Mesothelial cell of epicardium (in vitro differentiated cells): ENCODE data around the gene SND1. TPM values are rescaled to one million over a fixed set of nuclear protein-coding genes. Genes with fewer than 3 reads are reported as not detected.

ENCODE experiments used
- DNase-seq, 2 experiments: peaks; one replicate each; pipeline ENCODE4 v3.0.0; 2021; ENCODE audit warnings: low spot score in 2 of 2; ENCODE audit not compliant: unreplicated experiment in 2 of 2
- H3K27ac Mint-ChIP-seq: 2 replicates; pipeline ENCODE4 v1.8.0; 2021; ENCODE audit warnings: mixed read lengths
- H3K27me3 Mint-ChIP-seq: 2 replicates; pipeline ENCODE4 v1.8.0; 2021; ENCODE audit warnings: low read depth, mixed read lengths
- H3K36me3 Mint-ChIP-seq: 2 replicates; pipeline ENCODE4 v1.8.0; 2021; ENCODE audit warnings: mixed read lengths
- H3K4me1 Mint-ChIP-seq: 2 replicates; pipeline ENCODE4 v1.8.0; 2021; ENCODE audit warnings: mixed read lengths
- H3K4me3 Mint-ChIP-seq: 2 replicates; pipeline ENCODE4 v1.8.0; 2021; ENCODE audit warnings: mild to moderate bottlenecking, moderate library complexity, mixed read lengths
- H3K9me3 Mint-ChIP-seq: 2 replicates; pipeline ENCODE4 v1.8.0; 2021; ENCODE audit warnings: mixed read lengths
- total RNA-seq: library from RNA; stranded (reverse); gene quantifications from 3 replicates; pipeline ENCODE4 v1.2.1, GENCODE V29; 2021
- TF ChIP-seq, protein P1 (sequence below): fragments of 200-600 bp; sonication (generic); IDR thresholded peaks from one replicate; pipeline ENCODE4 v1.5.0; 2021; ENCODE audit warnings: antibody characterized with exemption; ENCODE audit not compliant: unreplicated experiment

The SND1 gene
- total RNA-seq, 1 donor from 2014 or later = 211 TPM

DNA sequence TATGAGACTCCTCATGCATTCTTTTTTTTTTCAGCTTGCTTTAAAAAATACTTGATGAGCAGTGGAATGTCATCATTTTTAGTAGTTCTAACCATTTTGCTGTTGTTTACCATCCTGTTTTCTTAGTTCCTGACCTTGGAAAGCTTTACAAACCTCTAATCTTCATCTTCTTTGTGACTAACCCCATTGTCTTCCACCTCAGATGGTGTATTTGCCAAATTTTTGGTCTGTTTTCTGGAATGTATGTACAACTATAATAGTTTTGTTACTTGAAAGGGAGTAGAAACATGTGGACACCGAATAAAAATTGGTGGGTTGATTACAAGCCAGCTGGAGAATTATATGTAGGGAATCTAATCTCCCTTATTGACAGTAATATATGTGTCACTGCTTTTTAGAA is 172.7 kb downstream of the SND1 start:
- Mint-ChIP-seq H3K4me3 (no peak overlapping the region), H3K4me1 (peaks cover 24% of the 10 kb centered on the region), H3K27me3 (no peaks in the 10 kb centered on the region), H3K27ac (no peak overlapping the region), H3K9me3 (no peaks in the 10 kb centered on the region), H3K36me3 (no peaks in the 10 kb centered on the region)
- TF ChIP-seq, protein P1, sequence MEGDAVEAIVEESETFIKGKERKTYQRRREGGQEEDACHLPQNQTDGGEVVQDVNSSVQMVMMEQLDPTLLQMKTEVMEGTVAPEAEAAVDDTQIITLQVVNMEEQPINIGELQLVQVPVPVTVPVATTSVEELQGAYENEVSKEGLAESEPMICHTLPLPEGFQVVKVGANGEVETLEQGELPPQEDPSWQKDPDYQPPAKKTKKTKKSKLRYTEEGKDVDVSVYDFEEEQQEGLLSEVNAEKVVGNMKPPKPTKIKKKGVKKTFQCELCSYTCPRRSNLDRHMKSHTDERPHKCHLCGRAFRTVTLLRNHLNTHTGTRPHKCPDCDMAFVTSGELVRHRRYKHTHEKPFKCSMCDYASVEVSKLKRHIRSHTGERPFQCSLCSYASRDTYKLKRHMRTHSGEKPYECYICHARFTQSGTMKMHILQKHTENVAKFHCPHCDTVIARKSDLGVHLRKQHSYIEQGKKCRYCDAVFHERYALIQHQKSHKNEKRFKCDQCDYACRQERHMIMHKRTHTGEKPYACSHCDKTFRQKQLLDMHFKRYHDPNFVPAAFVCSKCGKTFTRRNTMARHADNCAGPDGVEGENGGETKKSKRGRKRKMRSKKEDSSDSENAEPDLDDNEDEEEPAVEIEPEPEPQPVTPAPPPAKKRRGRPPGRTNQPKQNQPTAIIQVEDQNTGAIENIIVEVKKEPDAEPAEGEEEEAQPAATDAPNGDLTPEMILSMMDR = no peak
- no peak for DNase-seq

DNA sequence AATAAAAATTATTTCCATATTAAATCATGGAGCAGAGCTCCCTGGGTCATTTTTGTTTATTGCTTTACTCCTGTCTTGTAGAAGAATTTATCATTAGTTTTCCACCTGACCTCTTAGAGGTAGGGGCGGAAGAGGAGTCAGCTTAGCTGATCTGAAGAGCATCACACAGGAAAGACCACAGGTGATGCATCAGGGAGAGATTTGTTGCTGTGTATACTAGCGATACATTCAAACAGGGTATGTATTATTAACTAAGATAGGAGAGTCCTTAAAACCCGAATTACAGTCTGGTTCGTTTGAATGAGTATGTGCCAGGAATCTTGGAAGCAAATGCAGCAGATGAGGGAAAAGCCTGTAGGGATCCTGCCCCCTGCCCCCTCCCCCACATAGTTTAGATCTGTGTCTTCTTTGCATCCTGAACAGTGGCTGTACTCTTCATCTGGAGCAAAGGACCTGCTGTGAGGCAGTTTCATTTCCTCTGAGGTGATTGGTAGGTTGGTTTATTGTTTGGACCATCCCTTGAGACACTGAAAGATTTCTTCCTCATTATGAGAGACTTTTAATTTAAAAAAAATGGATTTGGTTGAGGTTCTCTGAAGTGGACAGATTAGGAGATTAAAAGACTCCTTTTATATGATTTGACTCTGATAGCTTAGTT is 177.0 kb downstream of the SND1 start:
- Mint-ChIP-seq H3K4me1 (no peaks in the 10 kb centered on the region), H3K9me3 (no peaks in the 10 kb centered on the region), H3K36me3 (no peaks in the 10 kb centered on the region), H3K27ac (no peak overlapping the region), H3K27me3 (no peaks in the 10 kb centered on the region), H3K4me3 (no peak overlapping the region)
- TF ChIP-seq, protein P1 = no peak
- no peak for DNase-seq

DNA sequence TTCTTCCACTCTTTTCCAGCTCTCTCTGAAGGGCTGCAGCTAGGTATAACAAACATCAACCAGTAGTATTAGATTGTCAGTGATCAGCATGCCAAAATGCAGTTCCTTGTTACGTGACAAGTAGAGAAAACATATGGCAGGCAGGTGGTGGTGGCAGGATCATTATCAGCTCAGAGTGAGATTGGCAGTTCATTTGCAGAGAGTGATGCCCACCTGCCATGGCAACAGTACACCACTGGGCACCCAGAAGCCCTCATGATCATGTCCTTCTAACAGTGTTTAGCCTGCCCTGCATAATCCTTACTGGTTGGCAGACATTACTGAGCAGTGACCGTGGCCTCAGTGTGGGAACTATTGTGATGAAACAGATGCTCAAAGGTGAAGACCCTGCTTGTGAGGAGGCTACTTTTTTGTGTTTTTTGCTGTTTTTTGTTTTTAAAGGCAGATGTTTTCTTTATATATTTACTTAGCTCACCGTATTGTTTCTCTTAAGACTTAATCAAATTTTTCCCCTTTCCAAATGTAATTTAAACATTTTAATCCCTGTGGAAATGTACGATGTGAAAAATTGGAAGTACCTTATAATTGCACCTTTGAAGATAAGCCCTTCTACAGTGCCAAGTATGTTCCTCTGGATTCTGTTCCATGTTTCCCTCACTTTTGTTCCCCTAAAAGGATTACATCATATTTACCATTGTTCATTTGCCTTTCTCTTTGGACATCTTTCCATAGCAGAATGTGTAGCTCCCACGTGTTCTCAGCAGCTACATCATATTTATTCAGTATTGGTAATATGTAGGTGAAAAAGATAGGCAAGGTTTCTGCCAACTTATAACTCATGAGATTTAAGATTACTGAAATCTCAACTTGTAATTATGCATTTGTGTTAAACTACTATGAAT is 179.6 kb downstream of the SND1 start:
- H3K36me3 Mint-ChIP-seq = peaks cover 7% of the 10 kb centered on the region
- peaks cover 7% of the 10 kb centered on the region for H3K9me3 Mint-ChIP-seq
- H3K27me3 Mint-ChIP-seq = no peaks in the 10 kb centered on the region
- TF ChIP-seq, protein P1 = no peak
- no peak for DNase-seq
- H3K4me1 Mint-ChIP-seq = no peaks in the 10 kb centered on the region
- no peak overlapping the region for H3K27ac Mint-ChIP-seq
- H3K4me3 Mint-ChIP-seq = no peak overlapping the region

DNA sequence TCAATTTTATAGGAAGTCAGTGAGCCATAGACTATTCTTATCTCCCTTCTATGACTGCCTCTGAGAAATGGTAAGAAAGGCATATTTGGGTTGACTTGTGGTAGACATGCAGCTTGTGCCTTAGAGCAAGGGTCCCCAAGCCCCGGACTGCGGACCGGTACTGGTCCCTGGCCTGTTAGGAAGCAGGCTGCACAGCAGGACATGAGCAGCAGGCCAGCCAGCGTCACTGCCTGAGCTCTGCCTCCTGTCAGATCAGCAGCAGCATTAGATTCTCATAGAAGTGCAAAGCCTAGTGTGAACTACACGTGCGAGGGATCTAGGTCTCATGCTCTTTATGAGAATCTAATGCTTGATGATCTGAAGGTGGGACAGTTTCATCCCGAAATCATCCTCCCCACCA is 180.6 kb downstream of the SND1 start:
- Mint-ChIP-seq H3K27me3 (no peaks in the 10 kb centered on the region), H3K9me3 (peaks cover 7% of the 10 kb centered on the region), H3K4me3 (no peak overlapping the region), H3K27ac (no peak overlapping the region), H3K36me3 (peaks cover 9% of the 10 kb centered on the region), H3K4me1 (no peaks in the 10 kb centered on the region)
- DNase-seq = no peak
- TF ChIP-seq, protein P1 = no peak

DNA sequence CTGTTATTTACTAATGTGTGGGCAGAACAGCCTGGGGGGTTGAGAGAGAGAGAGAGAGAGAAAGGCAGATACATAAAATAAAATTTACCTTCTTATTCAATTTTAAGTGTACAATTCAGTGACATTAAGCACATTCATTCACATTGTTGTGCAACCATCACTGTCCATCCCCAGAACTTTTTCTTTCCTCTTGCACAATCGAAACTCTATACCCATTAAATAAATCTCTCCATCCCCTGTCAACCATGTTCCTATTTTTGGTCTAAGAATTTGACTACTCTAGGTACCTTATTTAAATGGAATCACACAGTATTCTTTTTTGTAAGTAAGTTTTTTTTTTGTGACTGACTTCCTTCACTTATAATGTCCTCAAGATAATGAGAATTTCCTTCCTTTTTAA is 181.6 kb downstream of the SND1 start:
- no peaks in the 10 kb centered on the region for H3K27me3 Mint-ChIP-seq
- H3K4me3 Mint-ChIP-seq = no peak overlapping the region
- H3K9me3 Mint-ChIP-seq = peaks cover 13% of the 10 kb centered on the region
- peaks cover 16% of the 10 kb centered on the region for H3K36me3 Mint-ChIP-seq
- no peak overlapping the region for H3K27ac Mint-ChIP-seq
- H3K4me1 Mint-ChIP-seq = no peaks in the 10 kb centered on the region
- TF ChIP-seq, protein P1 = no peak
- DNase-seq = no peak
